NT2/D1 (cell line): ENCODE data around the gene ZNF627.
A peak's percentile ranks its signal among the peaks of the same experiment; 100 is the strongest.
"Not testable (repeated sequence)": the region's sequence is repeated elsewhere in the genome, so short reads cannot be mapped to it uniquely, and the experiment has no call there.

ENCODE experiments used
- DNase-seq: peaks from one replicate; pipeline ENCODE4 v3.0.0-alpha.2; 2011; ENCODE audit warnings: low read depth, low spot score
- H3K27me3 ChIP-seq: 2 replicates; pipeline ENCODE4 v1.6.0; 2011; ENCODE audit warnings: mild to moderate bottlenecking; ENCODE audit not compliant: insufficient read length, insufficient read depth
- H3K36me3 ChIP-seq: 2 replicates; pipeline ENCODE4 v1.6.1; 2011; ENCODE audit warnings: mild to moderate bottlenecking, low read length, mixed read lengths; ENCODE audit not compliant: insufficient read depth, insufficient read length
- H3K4me1 ChIP-seq: 2 replicates; pipeline ENCODE4 v1.5.1; 2011; ENCODE audit not compliant: insufficient read depth, insufficient read length
- H3K4me3 ChIP-seq: 2 replicates; pipeline ENCODE4 v1.5.1; 2011; ENCODE audit warnings: low read depth; ENCODE audit not compliant: insufficient read length
- H3K9ac ChIP-seq: 2 replicates; pipeline ENCODE4 v1.6.0; 2011; ENCODE audit warnings: low read depth; ENCODE audit not compliant: insufficient read length
- H3K9me3 ChIP-seq: 2 replicates; pipeline ENCODE4 v1.5.1; 2011; ENCODE audit warnings: mild to moderate bottlenecking, low read length; ENCODE audit not compliant: insufficient read depth
- SUZ12 ChIP-seq: IDR thresholded peaks from 2 replicates; pipeline ENCODE4 v1.6.1; 2011; ENCODE audit not compliant: insufficient read length, insufficient read depth; ENCODE audit errors: extremely low read depth
- YY1 ChIP-seq: IDR thresholded peaks from 2 replicates; pipeline ENCODE4 v1.6.1; 2011; ENCODE audit not compliant: insufficient read length, insufficient read depth
- ZNF274 ChIP-seq: IDR thresholded peaks from 2 replicates; pipeline ENCODE4 v1.6.1; 2011; ENCODE audit warnings: mild to moderate bottlenecking, low read depth, low read length

Gene ZNF627

GRCh38 chr19:11554160-11554559 lies 43.1 kb upstream of the ZNF627 start:
- Histone ChIP-seq H3K9ac (no peak overlapping the region), H3K27me3 (no peaks in the 10 kb centered on the region), H3K4me1 (peaks cover 4% of the 10 kb centered on the region), H3K36me3 (peaks cover 81% of the 10 kb centered on the region), H3K9me3 (no peaks in the 10 kb centered on the region), H3K4me3 (no peak overlapping the region)
- no peak for TF ChIP-seq ZNF274
- no peak for DNase-seq

- no peak for DNase-seq
- peaks cover 70% of the 10 kb centered on the region for H3K36me3 ChIP-seq
- no peak for TF ChIP-seq ZNF274
- TF ChIP-seq SUZ12: no peak
- TF ChIP-seq YY1: no peak
- H3K4me3 ChIP-seq: no peak overlapping the region
- no peaks in the 10 kb centered on the region for H3K9me3 ChIP-seq
- H3K4me1 ChIP-seq: peaks cover 4% of the 10 kb centered on the region
- H3K27me3 ChIP-seq: no peaks in the 10 kb centered on the region
- no peak overlapping the region for H3K9ac ChIP-seq
Observed at GRCh38 chr19:11555246-11555645, 42.0 kb upstream of the ZNF627 start.

- Histone ChIP-seq H3K9ac (no peak overlapping the region), H3K4me1 (peaks cover 4% of the 10 kb centered on the region), H3K9me3 (no peaks in the 10 kb centered on the region), H3K4me3 (no peak overlapping the region), H3K36me3 (peaks cover 56% of the 10 kb centered on the region), H3K27me3 (no peaks in the 10 kb centered on the region)
- DNase-seq: no peak
- no peak for TF ChIP-seq ZNF274
- no peak for TF ChIP-seq YY1
- no peak for TF ChIP-seq SUZ12
Observed at GRCh38 chr19:11556634-11557420, 40.5 kb upstream of the ZNF627 start.

- H3K9me3 ChIP-seq: no peaks in the 10 kb centered on the region
- H3K4me1 ChIP-seq: peaks cover 3% of the 10 kb centered on the region
- H3K36me3 ChIP-seq: peaks cover 33% of the 10 kb centered on the region
- TF ChIP-seq YY1 (no peak), SUZ12 (no peak), ZNF274 (no peak)
- H3K9ac ChIP-seq: peak within 1 kb of the TSS; percentile 99
- DNase-seq: peak; percentile 99
- no peaks in the 10 kb centered on the region for H3K27me3 ChIP-seq
- peak within 1 kb of the TSS; percentile 99 for H3K4me3 ChIP-seq
Observed at GRCh38 chr19:11558881-11559828, 38.1 kb upstream of the ZNF627 start, which contains the start of gene ELOF1. Gene ELOF1, minus strand, starts transcription at chr19:11559230. Its CDS starts 4,883 bp downstream, at chr19:11554347.

- Histone ChIP-seq H3K4me3 (no peak overlapping the region), H3K27me3 (no peaks in the 10 kb centered on the region), H3K9ac (no peak overlapping the region), H3K36me3 (peaks cover 21% of the 10 kb centered on the region), H3K9me3 (no peaks in the 10 kb centered on the region), H3K4me1 (peaks cover 3% of the 10 kb centered on the region)
- DNase-seq: peak; percentile 80
- no peak for TF ChIP-seq ZNF274
- no peak for TF ChIP-seq YY1
- no peak for TF ChIP-seq SUZ12
Observed at GRCh38 chr19:11560404-11561051, 36.8 kb upstream of the ZNF627 start.

GRCh38 chr19:11563532-11563931 lies 33.8 kb upstream of the ZNF627 start:
- H3K9ac ChIP-seq: no peak overlapping the region
- no peaks in the 10 kb centered on the region for H3K27me3 ChIP-seq
- H3K9me3 ChIP-seq: no peaks in the 10 kb centered on the region
- H3K36me3 ChIP-seq: no peaks in the 10 kb centered on the region
- H3K4me1 ChIP-seq: no peaks in the 10 kb centered on the region
- TF ChIP-seq ZNF274: no peak
- no peak for TF ChIP-seq YY1
- TF ChIP-seq SUZ12: no peak
- H3K4me3 ChIP-seq: no peak overlapping the region
- no peak for DNase-seq

- H3K4me3 ChIP-seq, H3K36me3 ChIP-seq, H3K4me1 ChIP-seq, DNase-seq, H3K9me3 ChIP-seq, H3K27me3 ChIP-seq, H3K9ac ChIP-seq: not testable (repeated sequence)
Observed at GRCh38 chr19:11564082-11564807, 33.0 kb upstream of the ZNF627 start.

GRCh38 chr19:11565649-11565980 lies 31.7 kb upstream of the ZNF627 start:
- not testable (repeated sequence) for DNase-seq, H3K27me3 ChIP-seq, H3K9me3 ChIP-seq, H3K9ac ChIP-seq, H3K4me3 ChIP-seq, H3K4me1 ChIP-seq, H3K36me3 ChIP-seq
